Neural crest cell (in vitro differentiated cells): ENCODE measurements around the gene PRLHR. TPM values are rescaled to one million over a fixed set of nuclear protein-coding genes. Genes with fewer than 3 reads are reported as not detected.
"Not testable (repeated sequence)": the region's sequence is repeated elsewhere in the genome, so short reads cannot be mapped to it uniquely, and the experiment has no call there.

ENCODE experiments used
- DNase-seq: peaks from one replicate; pipeline ENCODE4 v3.0.0; 2021; ENCODE audit warnings: low read depth, mixed read lengths, low spot score
- H3K27ac Mint-ChIP-seq: one replicate; pipeline ENCODE4 v1.8.0; 2021; ENCODE audit warnings: mild to moderate bottlenecking, mixed read lengths; ENCODE audit not compliant: unreplicated experiment
- H3K27me3 Mint-ChIP-seq: 2 replicates; pipeline ENCODE4 v1.8.0; 2021; ENCODE audit warnings: low read depth, mild to moderate bottlenecking, mixed read lengths
- H3K36me3 Mint-ChIP-seq: 2 replicates; pipeline ENCODE4 v1.8.0; 2021; ENCODE audit warnings: low read depth, mild to moderate bottlenecking, mixed read lengths
- H3K4me1 Mint-ChIP-seq: 2 replicates; pipeline ENCODE4 v1.8.0; 2021; ENCODE audit warnings: mixed read lengths
- H3K4me3 Mint-ChIP-seq: one replicate; pipeline ENCODE4 v1.8.0; 2021; ENCODE audit warnings: mild to moderate bottlenecking, mixed read lengths
- H3K9me3 Mint-ChIP-seq: 2 replicates; pipeline ENCODE4 v1.8.0; 2021; ENCODE audit warnings: mixed read lengths
- total RNA-seq: library from RNA; stranded (reverse); gene quantifications from 2 replicates; pipeline ENCODE4 v1.2.1, GENCODE V29; 2021
- TF ChIP-seq, protein P1 (sequence below): fragments of 200-600 bp; sonication (generic); conservative IDR thresholded peaks from 2 replicates; pipeline ENCODE4 v1.5.0; 2021; ENCODE audit warnings: antibody characterized with exemption, mild to moderate bottlenecking

Gene PRLHR
- total RNA-seq, 1 donor from 2014 or later = not detected

DNA sequence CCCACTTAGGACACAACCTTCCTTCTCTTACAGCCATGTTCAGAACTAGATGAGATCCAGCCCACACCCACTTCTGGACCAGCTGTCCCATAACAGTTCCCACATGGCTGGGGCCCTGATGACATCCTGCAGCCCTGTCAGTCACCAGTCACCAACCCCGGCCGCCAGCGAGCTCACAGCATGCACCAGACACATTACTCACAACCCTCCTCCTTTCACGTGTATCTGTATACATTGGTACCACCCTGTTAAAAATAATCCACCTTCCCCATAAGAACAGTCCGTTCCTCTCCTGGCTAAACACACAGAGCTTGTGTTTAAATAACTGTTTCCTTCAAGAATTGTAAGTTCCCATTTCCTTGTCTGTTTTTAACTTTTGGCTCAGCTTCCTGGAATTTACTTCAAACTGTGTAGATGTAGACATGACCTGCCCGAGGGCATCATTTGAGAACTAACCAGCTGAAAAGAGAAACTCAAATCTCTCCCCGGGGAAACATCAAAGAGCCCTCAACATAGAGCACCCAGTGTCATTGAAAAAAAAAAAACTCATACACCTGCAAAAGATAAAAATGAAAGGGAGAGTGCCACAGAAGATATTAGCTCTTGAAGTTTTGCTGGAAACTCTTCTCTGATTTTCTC, 26.0 kb upstream of the PRLHR start:
- no peak overlapping the region for H3K4me3 Mint-ChIP-seq
- H3K9me3 Mint-ChIP-seq = no peaks in the 10 kb centered on the region
- peaks cover 39% of the 10 kb centered on the region for H3K27me3 Mint-ChIP-seq
- peaks cover 10% of the 10 kb centered on the region for H3K4me1 Mint-ChIP-seq
- DNase-seq = no peak
- H3K36me3 Mint-ChIP-seq = no peaks in the 10 kb centered on the region
- no peak overlapping the region for H3K27ac Mint-ChIP-seq
- TF ChIP-seq, protein P1, sequence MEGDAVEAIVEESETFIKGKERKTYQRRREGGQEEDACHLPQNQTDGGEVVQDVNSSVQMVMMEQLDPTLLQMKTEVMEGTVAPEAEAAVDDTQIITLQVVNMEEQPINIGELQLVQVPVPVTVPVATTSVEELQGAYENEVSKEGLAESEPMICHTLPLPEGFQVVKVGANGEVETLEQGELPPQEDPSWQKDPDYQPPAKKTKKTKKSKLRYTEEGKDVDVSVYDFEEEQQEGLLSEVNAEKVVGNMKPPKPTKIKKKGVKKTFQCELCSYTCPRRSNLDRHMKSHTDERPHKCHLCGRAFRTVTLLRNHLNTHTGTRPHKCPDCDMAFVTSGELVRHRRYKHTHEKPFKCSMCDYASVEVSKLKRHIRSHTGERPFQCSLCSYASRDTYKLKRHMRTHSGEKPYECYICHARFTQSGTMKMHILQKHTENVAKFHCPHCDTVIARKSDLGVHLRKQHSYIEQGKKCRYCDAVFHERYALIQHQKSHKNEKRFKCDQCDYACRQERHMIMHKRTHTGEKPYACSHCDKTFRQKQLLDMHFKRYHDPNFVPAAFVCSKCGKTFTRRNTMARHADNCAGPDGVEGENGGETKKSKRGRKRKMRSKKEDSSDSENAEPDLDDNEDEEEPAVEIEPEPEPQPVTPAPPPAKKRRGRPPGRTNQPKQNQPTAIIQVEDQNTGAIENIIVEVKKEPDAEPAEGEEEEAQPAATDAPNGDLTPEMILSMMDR = no peak

DNA sequence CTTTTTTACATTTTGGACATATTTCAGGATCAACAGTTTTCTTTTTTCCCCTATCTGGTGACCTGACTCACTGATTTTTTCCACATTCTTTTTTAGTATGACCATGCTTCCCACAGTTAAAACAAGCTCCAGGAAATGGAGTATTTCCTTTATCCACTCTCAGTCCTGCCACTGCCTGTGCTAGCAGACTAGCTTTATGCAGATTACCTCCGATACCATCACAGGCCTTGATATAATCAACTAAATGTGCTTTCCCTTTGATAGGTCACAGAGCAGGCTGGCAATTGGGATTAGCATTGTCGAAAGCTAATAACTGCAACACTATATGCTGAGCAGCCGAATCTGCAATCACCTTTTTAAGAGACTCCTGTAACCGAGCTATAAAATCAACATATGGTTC, 18.4 kb upstream of the PRLHR start:
- H3K9me3 Mint-ChIP-seq, H3K4me1 Mint-ChIP-seq, H3K4me3 Mint-ChIP-seq, H3K36me3 Mint-ChIP-seq, DNase-seq: not testable (repeated sequence)
- H3K27ac Mint-ChIP-seq = peak overlapping the region; percentile 46
- peaks cover 39% of the 10 kb centered on the region for H3K27me3 Mint-ChIP-seq

DNA sequence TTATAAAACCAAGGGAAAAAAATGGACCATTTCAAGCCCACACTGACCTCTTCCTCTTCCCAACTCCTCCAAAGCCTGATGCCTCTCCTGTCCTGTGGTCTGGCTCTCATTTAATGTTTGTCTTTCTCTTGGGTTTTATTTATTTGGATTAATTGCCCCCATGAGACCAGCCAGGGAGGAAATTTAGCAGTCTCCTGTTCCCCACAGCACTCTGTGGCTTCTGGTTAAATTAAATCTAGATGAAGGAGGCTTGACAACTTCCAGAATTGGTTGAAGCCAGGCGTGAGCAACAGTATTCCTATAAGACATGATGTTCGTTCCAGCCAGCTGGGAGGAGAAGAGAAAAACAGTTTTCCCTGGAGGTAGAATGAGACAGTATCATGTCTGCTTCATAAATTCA, 15.1 kb upstream of the PRLHR start:
- no peak for DNase-seq
- TF ChIP-seq, protein P1 = no peak
- H3K27me3 Mint-ChIP-seq = peaks cover 48% of the 10 kb centered on the region
- no peak overlapping the region for H3K27ac Mint-ChIP-seq
- no peaks in the 10 kb centered on the region for H3K4me1 Mint-ChIP-seq
- no peak overlapping the region for H3K4me3 Mint-ChIP-seq
- H3K36me3 Mint-ChIP-seq = no peaks in the 10 kb centered on the region
- H3K9me3 Mint-ChIP-seq = no peaks in the 10 kb centered on the region

DNA sequence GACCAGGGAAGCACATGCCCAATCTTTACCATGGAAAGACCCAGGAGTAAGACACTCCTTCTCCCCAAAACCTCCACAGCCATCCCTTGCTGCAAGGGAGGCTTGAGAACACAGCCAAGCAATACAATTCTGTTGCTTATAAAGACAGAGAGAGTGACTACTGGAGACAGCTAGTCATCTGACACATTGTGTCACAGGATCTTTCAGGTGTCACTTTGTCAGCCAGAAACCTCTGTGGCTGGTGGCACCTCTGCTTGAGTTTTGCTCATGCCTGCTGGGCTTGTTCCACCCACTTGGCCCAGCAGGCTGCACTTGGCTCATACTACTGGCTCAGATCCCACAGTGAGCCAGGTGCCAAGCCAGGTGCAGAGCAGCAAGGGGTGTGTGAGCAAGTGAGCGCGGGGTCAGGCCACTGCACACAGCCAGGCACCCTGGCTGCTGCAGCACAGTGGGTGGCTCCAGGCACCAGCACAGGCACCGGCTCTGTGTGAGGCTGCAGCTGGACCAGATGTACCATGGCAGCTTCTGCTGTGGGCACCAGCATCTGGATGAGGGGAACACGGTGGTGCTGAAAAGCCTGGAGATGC, 12.4 kb upstream of the PRLHR start:
- Mint-ChIP-seq H3K27ac (no peak overlapping the region), H3K9me3 (no peaks in the 10 kb centered on the region), H3K27me3 (peaks cover 50% of the 10 kb centered on the region), H3K4me3 (no peak overlapping the region), H3K4me1 (no peaks in the 10 kb centered on the region), H3K36me3 (no peaks in the 10 kb centered on the region)
- DNase-seq = no peak
- TF ChIP-seq, protein P1 = no peak

DNA sequence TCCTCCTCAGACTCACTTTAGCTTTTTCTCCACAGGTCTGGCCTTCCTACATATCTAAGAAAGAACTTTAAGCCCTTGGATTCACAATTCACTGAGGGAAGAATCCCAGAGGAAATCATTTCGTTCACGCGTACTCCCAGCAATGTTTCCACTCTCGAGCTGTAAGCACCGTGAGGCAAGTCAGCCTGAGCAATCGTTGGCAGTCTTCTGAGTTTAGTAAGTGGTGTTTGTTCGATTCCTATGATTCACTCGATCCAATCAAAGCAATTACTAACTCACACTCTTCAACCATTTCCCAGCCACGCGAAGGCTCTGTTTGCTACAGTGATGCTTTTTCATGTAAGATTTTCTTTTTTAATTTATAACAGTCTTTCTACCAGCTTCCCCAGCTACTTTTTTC, 10.2 kb upstream of the PRLHR start:
- H3K4me3 Mint-ChIP-seq = no peak overlapping the region
- no peaks in the 10 kb centered on the region for H3K36me3 Mint-ChIP-seq
- peaks cover 51% of the 10 kb centered on the region for H3K27me3 Mint-ChIP-seq
- no peak for DNase-seq
- no peaks in the 10 kb centered on the region for H3K9me3 Mint-ChIP-seq
- TF ChIP-seq, protein P1 = no peak
- H3K27ac Mint-ChIP-seq = no peak overlapping the region
- no peaks in the 10 kb centered on the region for H3K4me1 Mint-ChIP-seq

DNA sequence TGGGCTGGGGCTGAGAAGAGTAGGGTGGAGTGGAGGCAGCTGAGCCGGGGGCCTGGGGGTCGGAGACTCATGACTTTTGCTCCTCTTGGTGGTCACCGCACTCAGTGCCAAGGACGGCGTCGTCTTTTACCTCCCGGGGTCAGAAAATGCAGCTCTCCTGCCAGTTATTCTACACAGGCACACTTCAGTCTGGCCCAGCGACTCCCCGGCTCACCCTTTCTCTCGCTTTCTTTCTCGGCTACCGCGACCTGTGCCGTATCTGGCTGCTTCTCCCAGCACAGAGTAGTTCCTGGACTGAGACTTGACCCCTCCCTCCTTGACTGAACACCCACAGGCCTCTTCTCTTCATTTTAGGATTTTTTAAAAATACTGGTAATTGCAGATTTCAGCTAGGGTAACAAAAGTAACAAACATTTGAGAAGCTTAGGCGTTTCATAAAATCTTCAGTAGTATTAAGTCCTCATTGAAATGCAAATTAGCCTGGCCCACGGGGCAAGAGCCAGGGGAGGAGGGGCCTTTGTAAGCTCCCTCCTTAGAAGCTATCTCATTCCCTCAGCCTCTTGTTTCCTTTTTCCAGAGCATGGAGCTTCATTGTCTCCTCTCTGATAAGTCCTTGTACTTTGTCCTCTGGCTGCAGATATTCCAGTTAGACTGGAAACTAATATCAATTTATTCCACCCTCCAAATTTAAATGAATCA, 1.1 kb upstream of the PRLHR start:
- TF ChIP-seq, protein P1 = no peak
- Mint-ChIP-seq H3K9me3 (no peaks in the 10 kb centered on the region), H3K4me3 (peak overlapping the region; percentile 59), H3K36me3 (no peaks in the 10 kb centered on the region), H3K27ac (no peak overlapping the region), H3K4me1 (peaks cover 20% of the 10 kb centered on the region), H3K27me3 (peaks cover 91% of the 10 kb centered on the region)
- no peak for DNase-seq
